GM20431 (cell line): Measurements from ENCODE around the gene LPP.

Experiments used
- in situ Hi-C: fragments of 300-500 bp; cut with MseI, MboI; formaldehyde crosslinking; loops from one replicate; pipeline ENCODE4 v1.15.0; 2020; ENCODE audit warnings: low sequenced_read_pairs; ENCODE audit not compliant: unreplicated experiment

LPP gene

DNA sequence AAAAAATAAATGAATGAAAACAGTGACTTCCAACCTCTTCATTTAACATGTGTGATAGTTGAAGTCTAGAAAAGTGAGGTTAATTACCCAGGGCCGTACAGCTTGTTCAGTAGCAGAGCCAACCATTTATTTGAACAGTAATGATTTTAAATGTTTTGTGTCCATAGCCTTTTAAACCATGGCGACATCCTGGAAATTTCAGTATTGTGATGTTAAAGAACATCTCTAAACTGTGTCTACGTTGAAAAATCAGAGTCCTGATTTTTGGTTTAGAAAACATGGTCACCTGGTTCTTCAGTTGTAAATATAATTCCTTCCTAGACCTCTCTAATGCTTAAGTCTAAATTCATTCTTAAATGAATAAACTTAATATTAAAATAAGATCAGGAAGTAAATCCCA, 14.2 kb downstream of the LPP start:
- in situ Hi-C loops = no loop called here

DNA sequence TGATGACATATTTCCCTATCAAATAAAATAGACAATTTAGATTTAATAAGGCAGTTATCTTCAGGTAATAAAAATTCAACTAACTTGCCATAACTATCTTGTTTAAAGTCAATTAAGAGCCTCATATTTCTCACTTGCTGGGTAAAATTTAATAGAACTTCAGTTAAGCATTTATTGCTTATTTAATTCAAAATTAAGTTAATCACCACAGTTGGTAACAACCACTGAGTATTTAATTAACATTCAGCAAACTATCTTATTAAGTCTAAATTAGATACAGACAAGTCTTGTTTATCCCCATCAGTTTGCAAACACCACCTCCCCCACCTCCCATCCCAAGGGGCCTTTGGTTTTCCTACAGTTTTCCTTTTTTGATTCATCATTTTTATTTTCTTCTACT, 14.7 kb downstream of the LPP start:
- in situ Hi-C loops = no loop called here

DNA sequence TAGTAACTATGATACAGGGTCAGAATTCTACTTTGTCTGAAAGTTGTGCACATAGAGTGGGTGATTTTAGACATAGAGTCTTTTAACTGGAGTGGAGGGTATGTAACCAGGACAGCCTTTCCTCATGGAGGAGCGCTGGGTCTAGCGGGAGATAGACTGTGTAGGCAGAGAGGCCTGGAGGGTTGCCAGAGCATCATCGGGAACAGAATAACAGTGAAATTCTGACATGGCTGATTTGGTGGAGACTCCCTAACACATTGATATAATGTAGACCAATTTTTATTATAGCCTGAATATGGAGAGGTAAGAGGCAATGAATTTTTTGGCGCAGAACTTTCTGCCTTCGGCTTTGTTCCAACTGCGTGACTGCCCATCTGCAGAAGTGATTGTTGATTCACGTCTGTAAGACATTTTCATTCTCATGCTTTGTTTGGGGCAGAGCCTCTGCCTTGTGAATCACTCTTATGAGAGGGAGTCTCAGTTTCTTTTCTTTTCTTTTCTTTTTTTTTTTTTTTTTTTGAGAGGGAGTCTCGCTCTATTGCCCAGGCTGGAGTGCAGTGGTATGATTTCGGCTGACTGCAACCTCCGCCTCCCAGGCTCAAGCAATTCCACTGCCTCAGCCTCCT, 16.0 kb downstream of the LPP start:
- in situ Hi-C loops = no loop called here

DNA sequence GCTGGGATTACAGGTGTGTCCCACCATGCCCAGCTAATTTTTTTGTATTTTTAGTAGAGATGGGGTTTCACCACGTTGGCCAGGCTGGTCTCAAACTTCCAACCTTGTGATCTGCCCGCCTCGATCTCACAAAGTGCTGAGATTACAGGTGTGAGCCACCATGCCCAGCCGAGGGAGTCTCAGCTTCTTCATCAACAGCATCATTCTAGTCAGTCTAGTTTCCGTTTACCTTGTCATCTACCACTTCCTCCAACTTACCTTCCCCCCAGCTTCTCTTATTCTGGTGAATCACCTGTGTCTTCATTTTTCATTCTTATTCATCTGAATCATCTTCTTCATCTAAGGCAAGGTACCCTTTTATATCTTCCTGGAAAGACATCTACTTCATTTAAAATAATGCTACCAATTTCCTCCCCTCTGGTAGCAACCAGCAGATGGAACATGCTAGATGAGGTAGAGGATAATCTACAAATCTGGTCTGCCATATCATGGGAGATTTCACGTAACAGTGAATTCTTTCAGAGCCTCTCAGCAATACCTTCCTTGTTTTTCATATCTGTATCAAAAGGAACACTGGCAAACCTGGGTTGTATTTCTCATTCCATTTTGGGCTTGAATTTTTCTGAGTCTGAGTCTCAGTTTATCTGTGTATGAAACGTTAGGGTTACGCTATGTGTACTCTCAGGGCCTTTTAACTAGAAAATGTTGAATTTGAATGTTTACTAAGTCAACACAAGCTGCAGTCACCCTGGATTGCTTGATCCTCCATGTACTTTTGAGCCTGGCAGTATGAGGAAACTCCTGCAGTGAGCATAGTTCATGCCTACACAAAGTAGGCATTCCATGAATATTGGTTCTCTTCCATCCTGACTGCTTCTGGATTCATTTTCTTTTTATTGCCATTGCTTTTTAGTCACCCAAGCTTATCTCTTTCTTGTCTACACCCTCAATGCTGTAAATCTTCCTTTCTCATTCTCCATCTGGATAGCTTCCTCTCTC, 16.8 kb downstream of the LPP start:
- in situ Hi-C loops = no loop called here

DNA sequence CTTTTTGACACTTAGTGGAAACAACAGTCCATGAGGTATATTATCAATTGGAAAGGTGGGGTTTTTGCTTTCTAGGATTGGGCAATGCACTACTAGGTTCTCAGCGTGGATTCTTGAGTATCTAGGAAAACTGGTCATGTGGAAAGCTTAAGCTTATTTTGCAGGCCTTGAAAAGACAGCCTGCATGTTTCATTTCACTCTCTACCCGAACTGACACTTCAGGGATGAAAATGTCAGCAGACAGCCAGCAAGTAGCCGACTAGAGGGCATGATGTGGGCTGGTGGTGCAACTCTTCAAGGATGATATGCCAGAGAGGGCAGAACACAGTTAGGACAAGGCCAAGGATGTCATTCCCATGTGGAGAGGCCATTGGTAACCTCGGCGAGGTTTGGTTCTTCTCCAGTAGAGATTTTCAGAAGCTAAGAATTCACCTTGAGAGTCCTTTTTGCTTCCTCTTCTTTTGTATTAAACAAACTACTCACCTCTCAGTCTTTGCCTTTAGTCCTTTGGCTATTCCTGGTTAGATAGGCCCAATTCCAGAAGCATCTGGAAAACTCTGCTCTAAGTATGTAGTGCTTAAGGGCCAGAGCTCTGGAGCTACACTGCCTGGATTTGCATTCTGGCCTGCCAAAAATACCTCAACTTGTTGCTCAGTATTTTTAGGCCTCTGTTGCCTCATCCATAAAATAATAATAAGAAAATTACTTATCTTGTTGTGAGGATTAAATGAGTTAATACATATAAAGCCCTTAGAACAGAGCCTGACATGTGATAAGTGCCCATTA, 17.9 kb downstream of the LPP start:
- in situ Hi-C loops = no loop called here

DNA sequence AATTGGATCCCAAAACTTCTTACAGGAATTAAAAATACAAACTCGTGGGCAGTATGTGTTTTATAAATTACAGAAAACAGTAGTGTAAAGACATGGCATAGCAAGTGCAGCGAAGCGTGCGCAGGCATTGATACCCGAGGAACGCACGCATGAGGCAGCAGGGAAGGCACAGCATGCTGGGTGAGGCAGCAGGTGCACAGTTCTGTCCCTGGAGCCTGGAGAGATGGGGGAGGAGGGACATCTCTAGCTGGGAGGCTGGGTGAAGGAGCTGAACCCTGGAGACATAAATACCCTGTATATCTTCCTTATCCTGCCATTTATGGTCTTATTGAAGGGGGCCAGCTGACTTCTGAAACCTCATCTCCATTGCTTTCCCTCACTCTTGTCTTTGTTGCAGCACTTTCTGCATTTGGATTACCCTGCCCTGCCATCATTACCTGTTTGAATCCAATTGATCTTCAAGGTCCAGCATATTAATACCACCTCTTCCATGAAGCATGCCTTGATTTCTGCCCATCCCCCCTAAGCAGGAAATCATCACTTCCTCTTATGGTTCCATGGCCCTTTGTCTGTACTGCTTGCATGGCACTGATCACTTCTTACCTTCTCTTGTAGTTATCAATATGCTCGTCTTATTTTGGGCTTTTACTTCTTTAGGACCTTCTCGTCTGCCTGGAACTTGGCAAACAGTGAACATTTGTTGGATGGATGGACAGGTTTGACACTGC, 20.5 kb downstream of the LPP start:
- in situ Hi-C loops = no loop called here

DNA sequence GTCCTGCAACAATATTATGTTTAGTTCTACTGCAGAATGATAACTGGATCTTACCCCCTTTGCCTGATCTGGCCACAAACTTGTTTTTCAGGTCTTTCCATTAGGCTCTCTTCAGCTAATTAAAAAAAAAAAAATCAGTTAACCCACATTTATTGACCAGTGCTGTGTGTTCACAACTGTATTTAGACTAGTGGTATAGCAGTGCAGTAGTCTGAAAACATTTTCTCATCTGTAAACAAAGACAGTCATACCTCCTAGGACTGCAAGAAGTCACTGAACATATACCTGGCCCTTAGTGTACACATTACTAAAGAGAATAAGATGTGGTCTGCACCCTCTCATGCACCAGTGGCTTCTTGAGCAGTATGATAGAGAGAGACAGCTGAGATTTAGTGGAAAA, 22.5 kb downstream of the LPP start:
- in situ Hi-C loops = no loop called here

DNA sequence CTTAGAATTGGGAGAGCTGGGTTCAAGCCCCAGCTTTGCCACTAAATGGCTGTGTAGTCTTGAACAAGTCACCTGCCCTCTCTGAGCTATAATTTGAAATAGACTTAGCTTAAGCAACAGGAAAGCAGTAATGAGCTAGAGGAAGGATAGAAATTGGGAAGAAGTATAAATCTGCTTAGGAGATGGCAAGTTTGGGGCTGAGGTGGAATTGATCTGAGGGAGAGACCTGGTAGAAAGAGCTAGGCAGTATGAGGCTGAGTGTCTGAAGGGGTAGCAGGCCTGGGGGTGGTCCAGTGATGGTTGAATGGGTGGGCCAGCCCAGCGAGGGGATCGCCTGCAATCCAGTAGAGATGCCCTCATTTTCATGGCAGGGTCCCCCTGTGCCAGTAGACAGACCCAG, 22.9 kb downstream of the LPP start:
- in situ Hi-C loops = no loop called here

DNA sequence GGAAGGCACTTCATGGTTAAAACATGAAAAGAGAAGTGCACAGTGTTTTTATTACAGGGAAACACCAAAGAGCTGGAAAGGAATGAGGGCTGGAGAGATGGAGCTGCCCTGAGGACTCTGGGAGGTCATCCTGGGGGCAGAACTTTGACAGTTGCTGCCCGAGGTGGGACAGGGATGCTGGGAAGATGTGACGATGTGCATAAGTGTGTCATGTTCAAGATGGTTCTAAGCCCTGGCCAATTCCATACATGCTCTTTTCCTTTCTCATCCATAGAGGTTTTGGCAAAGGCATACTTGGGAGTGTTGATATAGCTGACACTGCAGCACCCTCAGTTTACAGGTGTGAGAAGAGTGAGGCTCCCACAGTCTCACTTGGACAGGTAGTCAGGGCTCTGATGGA, 23.8 kb downstream of the LPP start:
- in situ Hi-C loops = no loop called here

DNA sequence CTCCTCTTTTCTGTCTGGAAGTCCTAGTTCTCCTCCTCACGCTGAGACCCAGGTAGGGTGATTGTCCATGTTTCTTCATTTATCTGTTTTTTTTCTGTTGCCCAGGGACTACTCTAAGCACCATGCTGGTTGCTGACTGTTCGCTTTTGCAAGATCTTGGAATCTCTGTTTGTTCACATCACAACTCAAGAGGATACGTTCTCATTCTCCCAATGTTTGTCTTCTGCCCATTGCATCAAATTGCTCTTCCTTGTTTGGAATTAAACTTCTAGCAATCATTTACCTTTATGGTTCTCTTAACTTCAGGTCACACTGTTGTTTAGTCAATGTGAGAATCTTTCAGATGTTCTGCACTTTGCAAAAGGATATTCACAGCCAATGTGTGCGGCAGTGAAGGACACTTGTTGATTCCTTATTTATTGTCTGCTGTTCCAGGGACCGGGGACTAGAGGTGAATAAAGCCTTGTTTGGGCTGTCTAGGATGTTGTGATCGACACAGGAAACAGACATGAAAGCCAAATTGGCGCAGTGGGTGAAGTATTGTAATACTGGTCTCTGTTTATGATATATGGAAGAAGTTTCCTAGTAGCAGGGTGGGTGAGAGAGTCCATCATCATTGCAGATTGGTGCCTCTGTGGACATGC, 24.5 kb downstream of the LPP start:
- in situ Hi-C loops = no loop called here

DNA sequence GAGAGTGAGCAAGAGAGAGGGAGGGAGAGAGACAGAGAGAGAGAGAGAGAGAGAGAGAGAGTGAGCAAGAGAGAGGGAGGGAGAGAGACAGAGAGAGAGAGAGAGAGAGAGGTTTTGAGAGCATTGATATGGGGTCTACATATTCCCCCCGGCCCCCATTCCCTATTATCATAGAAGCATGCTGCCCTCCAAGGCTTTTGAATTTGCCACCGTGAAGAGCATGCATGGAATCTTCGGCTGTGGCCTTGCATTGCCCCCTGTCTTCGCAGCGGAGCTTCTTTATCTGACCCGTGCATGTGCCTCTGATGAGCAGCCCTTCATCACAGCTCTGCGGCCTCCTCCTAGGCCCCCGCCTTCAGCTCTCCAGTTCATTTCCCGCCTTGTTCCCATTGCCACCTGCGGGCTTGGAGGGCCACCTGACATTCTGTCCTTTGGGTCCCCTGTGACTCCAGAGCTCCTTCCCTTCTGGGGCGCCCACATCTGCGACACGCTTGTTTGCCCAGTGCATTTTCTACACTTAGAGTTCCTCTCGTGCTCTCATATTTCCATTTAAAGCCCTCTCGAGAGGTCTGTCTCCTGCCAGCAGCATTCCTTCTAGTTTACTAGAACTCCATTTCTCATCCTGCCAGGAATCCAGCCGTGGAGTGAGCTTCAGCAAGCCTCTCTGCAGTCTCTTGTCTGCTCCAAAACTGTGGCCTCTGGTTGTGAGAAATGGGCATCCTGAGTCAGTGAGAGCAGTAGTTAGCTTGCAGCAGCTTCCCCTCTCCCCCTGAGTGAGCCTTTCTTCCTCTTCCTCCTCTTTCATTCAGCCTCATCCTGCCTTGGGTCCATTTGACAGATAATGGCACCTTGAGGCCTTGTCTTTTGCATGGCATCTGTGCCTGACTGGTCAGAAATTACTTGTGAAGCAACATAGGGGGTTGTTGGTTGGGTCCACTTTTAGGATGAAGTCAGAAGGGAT, 25.3 kb downstream of the LPP start:
- in situ Hi-C loops = no loop called here

DNA sequence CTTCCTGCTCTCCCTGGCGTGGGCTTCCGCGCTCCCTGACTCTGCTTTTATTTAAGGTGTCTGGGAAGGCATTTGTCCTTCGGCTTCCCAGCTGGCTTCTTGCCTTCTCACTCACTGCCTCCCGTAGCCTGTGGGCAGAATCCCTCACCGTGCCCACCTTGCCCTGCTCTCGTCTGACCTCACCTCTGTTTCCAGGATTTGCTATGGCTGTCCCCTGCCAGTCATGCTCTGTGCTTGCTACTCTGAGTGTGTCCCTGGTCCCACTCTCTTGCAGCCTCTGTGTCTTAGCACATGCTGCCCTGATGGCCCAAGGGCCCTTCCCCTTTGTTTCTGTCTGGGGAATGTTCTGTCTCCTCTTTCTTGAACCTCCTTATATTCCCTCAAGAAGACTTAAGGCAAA, 26.2 kb downstream of the LPP start:
- in situ Hi-C loops = no loop called here

DNA sequence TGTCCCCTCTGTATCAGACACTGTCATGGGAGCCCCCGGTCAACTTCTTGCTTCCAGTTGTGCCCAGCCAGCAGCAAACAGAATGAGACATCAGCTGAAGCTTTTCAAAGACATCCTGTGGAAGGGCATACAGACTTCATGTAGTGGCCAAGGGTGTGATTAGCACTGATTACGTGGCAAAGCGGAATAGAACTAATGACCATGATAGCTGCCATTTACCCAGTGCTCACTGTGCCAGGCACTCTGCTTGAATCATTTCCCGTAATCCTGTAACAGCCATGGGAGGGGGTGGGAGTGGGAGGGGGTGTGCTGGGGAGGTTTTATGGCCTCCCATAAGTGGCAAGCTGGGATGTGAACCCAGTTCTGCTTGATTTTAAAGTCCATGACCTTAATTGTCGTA, 29.5 kb downstream of the LPP start:
- in situ Hi-C loops = no loop called here

DNA sequence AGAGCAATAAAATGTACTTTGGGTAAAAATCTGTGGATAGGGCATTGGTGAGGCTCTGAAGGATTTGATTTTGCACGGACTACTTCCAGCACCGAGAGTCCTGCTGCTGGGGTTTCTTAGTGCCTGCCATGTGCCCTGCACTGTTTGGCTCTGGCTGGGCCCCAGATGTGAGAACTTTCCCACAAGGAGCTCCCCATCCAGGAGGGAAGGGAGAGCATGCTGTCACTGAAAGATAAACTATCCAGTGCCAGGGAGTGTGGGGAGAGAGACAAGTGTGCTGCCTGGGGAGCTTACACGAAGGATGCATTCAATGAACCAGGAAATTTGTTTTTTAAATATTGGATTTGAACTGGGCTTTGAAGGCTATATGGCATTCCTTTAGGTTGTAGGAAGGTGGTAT, 30.2 kb downstream of the LPP start:
- in situ Hi-C loops = no loop called here

DNA sequence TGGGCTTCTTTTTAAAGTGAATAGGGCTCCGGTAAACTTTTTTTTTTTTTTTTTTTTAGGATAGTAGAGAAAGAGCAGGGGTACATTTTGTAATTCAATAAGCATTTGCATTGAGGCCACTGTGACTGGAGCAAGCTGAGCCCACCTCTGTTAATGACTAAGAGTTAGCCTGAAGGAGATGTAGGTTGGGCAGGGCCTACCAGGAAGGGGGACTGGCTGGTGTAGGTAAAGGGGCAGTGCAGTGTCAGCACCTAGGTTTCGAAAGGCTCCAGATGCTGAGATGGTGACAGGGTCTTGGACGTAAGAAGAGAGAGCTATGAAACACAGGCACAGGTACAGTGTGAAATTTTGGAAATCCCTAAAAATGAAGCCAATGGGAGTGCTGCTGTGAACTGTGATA, 30.7 kb downstream of the LPP start:
- in situ Hi-C loops = no loop called here

DNA sequence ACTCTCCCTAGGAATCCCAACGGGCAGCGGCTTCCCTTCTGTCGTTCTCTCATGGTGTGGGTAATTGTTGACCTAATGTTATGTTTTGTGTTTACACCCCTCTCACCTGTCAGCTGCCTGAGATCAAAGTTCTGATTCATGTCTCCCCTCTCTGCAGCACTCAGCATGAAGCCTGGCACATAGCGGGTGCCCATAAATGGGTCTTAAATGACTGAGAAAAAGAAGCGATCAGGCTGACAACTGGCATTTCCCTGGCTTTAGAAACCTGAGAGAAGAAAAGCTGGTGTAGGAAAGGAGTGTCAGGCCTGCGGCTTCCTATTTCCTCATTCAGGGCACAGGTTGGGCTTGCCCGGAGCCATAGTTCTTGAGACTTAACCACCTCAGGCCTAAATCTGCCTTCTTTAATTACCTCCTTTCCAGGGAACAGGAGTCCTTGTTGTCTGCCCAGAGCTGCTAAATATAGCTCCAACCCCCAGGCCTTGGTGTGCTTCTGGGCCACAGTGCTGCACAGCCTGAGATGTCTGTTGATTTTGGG, 31.8 kb downstream of the LPP start:
- in situ Hi-C loops = no loop called here

DNA sequence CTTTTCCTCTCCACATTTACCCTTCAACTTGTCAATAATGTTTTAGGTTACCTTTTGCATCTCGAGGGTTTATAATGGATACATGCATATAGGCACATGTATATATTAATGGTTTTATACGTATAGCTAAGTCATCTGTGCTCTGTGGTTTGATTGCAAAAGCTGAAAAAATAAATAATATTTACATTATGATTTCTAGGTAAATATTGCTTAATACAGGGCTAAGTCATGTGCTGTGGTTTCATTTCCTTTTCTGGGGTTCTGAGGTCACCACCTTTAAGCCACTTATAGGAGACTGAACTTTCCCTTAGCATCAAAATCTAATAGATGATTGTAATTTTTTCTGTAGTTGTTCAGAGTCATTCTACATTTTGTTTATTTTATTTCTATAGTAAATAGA, 33.1 kb downstream of the LPP start:
- in situ Hi-C loops = no loop called here

DNA sequence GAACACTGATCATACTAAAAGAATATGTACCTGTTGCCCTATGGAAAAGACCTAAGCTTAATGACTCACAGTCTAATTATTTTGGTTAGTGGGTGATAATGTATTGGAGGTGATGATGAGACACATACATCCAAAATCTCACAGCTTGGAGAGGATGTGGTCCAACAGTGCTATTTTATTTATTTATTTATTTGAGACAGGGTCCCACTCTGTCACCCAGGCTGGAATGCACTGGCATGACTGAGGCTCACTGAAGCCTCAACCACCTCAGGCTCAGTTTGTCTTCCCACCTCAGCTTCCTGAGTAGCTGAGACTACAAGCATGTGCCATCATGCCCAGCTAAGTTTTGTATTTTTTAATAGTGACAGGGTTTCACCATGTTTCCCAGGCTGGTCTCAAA, 35.0 kb downstream of the LPP start:
- in situ Hi-C loops = no loop called here
